ENCODE measurements around the gene NCOA5. TPM values are rescaled to one million over a fixed set of nuclear protein-coding genes. Genes with fewer than 3 reads are reported as not detected.
"Not testable (repeated sequence)": the region's sequence is repeated elsewhere in the genome, so short reads cannot be mapped to it uniquely, and the experiment has no call there.

The NCOA5 gene
- total RNA-seq, 2 experiments from 2014 or later: 24.5 to 36.9 TPM

- H3K27me3 Mint-ChIP-seq: peaks cover 62% of the 10 kb centered on the region
Observed at GRCh38 chr20:46099491-46100287, 9.9 kb upstream of the NCOA5 start.

GRCh38 chr20:46093531-46093930 lies 3.8 kb upstream of the NCOA5 start:
- DNase-seq (no peak), ATAC-seq (no peak)
- no peaks in the 10 kb centered on the region for H3K36me3 Mint-ChIP-seq
- peaks cover 15% of the 10 kb centered on the region for H3K27me3 Mint-ChIP-seq
- no peak overlapping the region for H3K27ac Mint-ChIP-seq
- H3K4me3 Mint-ChIP-seq: no peak overlapping the region
- CTCF ChIA-PET: interaction anchor here (1.8 kb wide), 1 partner anchor 71 kb away, joined by 4 read pairs; no protein-coding TSS in a partner anchor
- peaks cover 16% of the 10 kb centered on the region for H3K4me1 Mint-ChIP-seq
- H3K9me3 Mint-ChIP-seq (ENCODE audit: low read depth): no peaks in the 10 kb centered on the region

More at GRCh38 chr20:46099491-46100287, 9.9 kb upstream of the NCOA5 start:
- H3K4me3 Mint-ChIP-seq: no peak overlapping the region
- DNase-seq: no peak
- no peak overlapping the region for H3K27ac Mint-ChIP-seq
- no peaks in the 10 kb centered on the region for H3K9me3 Mint-ChIP-seq (ENCODE audit: low read depth)
- ATAC-seq: no peak
- no peaks in the 10 kb centered on the region for H3K4me1 Mint-ChIP-seq
- CTCF ChIA-PET: no interaction called here
- H3K36me3 Mint-ChIP-seq: no peaks in the 10 kb centered on the region

GRCh38 chr20:46091622-46092535 lies 2.1 kb upstream of the NCOA5 start:
- not testable (repeated sequence) for ATAC-seq
- CTCF ChIA-PET: interaction anchor here (1.0 to 1.8 kb wide), 3 partner anchors 33 to 70 kb away, joined by 3 to 4 read pairs (median 3); no protein-coding TSS in a partner anchor

GRCh38 chr20:46089167-46089416 lies 670 bp downstream of the NCOA5 start:
- ATAC-seq (peak; percentile 33), DNase-seq (peak; percentile 72)
- Mint-ChIP-seq H3K36me3 (peaks cover 4% of the 10 kb centered on the region), H3K9me3 (ENCODE audit: low read depth) (no peaks in the 10 kb centered on the region), H3K27me3 (no peaks in the 10 kb centered on the region), H3K4me1 (peaks cover 47% of the 10 kb centered on the region), H3K4me3 (peak overlapping the region; percentile 79), H3K27ac (peak overlapping the region; percentile 84)
- CTCF ChIA-PET: interaction anchor here (1.0 to 2.5 kb wide), 11 partner anchors 9 to 290 kb away, joined by 3 to 10 read pairs (median 6); partner anchors contain the start of gene MMP9

More at GRCh38 chr20:46091622-46092535, 2.1 kb upstream of the NCOA5 start:
- H3K9me3 Mint-ChIP-seq (ENCODE audit: low read depth); H3K4me3 Mint-ChIP-seq; H3K27me3 Mint-ChIP-seq; H3K27ac Mint-ChIP-seq; DNase-seq; H3K36me3 Mint-ChIP-seq: not testable (repeated sequence)
- H3K4me1 Mint-ChIP-seq: peaks cover 32% of the 10 kb centered on the region

- CTCF ChIA-PET: interaction anchor here (1.0 to 2.5 kb wide), 14 partner anchors 8 to 289 kb away, joined by 3 to 10 read pairs (median 6); partner anchors contain the start of gene MMP9
- ATAC-seq (no peak), DNase-seq (no peak)
- no peaks in the 10 kb centered on the region for H3K27me3 Mint-ChIP-seq
- no peaks in the 10 kb centered on the region for H3K9me3 Mint-ChIP-seq (ENCODE audit: low read depth)
- peaks cover 46% of the 10 kb centered on the region for H3K4me1 Mint-ChIP-seq
- peaks cover 4% of the 10 kb centered on the region for H3K36me3 Mint-ChIP-seq
- peak overlapping the region; percentile 84 for H3K27ac Mint-ChIP-seq
- H3K4me3 Mint-ChIP-seq: peak overlapping the region; percentile 79
Observed at GRCh38 chr20:46088409-46089166, 1.2 kb downstream of the NCOA5 start.

- peaks cover 40% of the 10 kb centered on the region for H3K4me1 Mint-ChIP-seq
- H3K9me3 Mint-ChIP-seq (ENCODE audit: low read depth): no peaks in the 10 kb centered on the region
- CTCF ChIA-PET: interaction anchor here (1.1 to 2.5 kb wide), 6 partner anchors 54 to 117 kb away, joined by 3 to 10 read pairs (median 7); partner anchors contain the start of gene MMP9
- peak overlapping the region; percentile 26 for H3K4me3 Mint-ChIP-seq
- peaks cover 4% of the 10 kb centered on the region for H3K36me3 Mint-ChIP-seq
- H3K27ac Mint-ChIP-seq: no peak overlapping the region
- ATAC-seq (no peak), DNase-seq (no peak)
- H3K27me3 Mint-ChIP-seq: no peaks in the 10 kb centered on the region
Observed at GRCh38 chr20:46087161-46087560, 2.6 kb downstream of the NCOA5 start.

GRCh38 chr20:46085179-46085851 lies 4.4 kb downstream of the NCOA5 start:
- CTCF ChIA-PET: interaction anchor here (0.8 to 1.1 kb wide), 3 partner anchors 19 to 72 kb away, joined by 3 to 5 read pairs (median 5); no protein-coding TSS in a partner anchor
- no peaks in the 10 kb centered on the region for H3K27me3 Mint-ChIP-seq
- no peak overlapping the region for H3K4me3 Mint-ChIP-seq
- peaks cover 4% of the 10 kb centered on the region for H3K36me3 Mint-ChIP-seq
- DNase-seq: no peak
- no peak for ATAC-seq
- H3K4me1 Mint-ChIP-seq: peaks cover 35% of the 10 kb centered on the region
- H3K27ac Mint-ChIP-seq: no peak overlapping the region
- no peaks in the 10 kb centered on the region for H3K9me3 Mint-ChIP-seq (ENCODE audit: low read depth)

- ATAC-seq: no peak
- H3K27me3 Mint-ChIP-seq: no peaks in the 10 kb centered on the region
- no peak for DNase-seq
- CTCF ChIA-PET: interaction anchor here (0.8 to 1.1 kb wide), 3 partner anchors 18 to 71 kb away, joined by 3 to 5 read pairs (median 5); no protein-coding TSS in a partner anchor
- no peak overlapping the region for H3K27ac Mint-ChIP-seq
- H3K4me3 Mint-ChIP-seq: no peak overlapping the region
- peaks cover 4% of the 10 kb centered on the region for H3K36me3 Mint-ChIP-seq
- H3K9me3 Mint-ChIP-seq (ENCODE audit: low read depth): no peaks in the 10 kb centered on the region
- H3K4me1 Mint-ChIP-seq: peaks cover 34% of the 10 kb centered on the region
Observed at GRCh38 chr20:46084805-46085178, 5.0 kb downstream of the NCOA5 start.

- CTCF ChIA-PET: no interaction called here
- no peak overlapping the region for H3K27ac Mint-ChIP-seq
- H3K27me3 Mint-ChIP-seq: no peaks in the 10 kb centered on the region
- no peak overlapping the region for H3K4me3 Mint-ChIP-seq
- no peak for DNase-seq
- peaks cover 7% of the 10 kb centered on the region for H3K36me3 Mint-ChIP-seq
- peaks cover 33% of the 10 kb centered on the region for H3K4me1 Mint-ChIP-seq
- no peak for ATAC-seq
- no peaks in the 10 kb centered on the region for H3K9me3 Mint-ChIP-seq (ENCODE audit: low read depth)
Observed at GRCh38 chr20:46083531-46084061, 6.2 kb downstream of the NCOA5 start.

- no peak overlapping the region for H3K27ac Mint-ChIP-seq
- H3K4me1 Mint-ChIP-seq: peaks cover 28% of the 10 kb centered on the region
- CTCF ChIA-PET: no interaction called here
- no peaks in the 10 kb centered on the region for H3K27me3 Mint-ChIP-seq
- DNase-seq (no peak), ATAC-seq (no peak)
- no peaks in the 10 kb centered on the region for H3K9me3 Mint-ChIP-seq (ENCODE audit: low read depth)
- peaks cover 12% of the 10 kb centered on the region for H3K36me3 Mint-ChIP-seq
- H3K4me3 Mint-ChIP-seq: no peak overlapping the region
Observed at GRCh38 chr20:46083101-46083500, 6.7 kb downstream of the NCOA5 start.

- CTCF ChIA-PET: no interaction called here
- Mint-ChIP-seq H3K27ac (no peak overlapping the region), H3K4me3 (no peak overlapping the region), H3K27me3 (no peaks in the 10 kb centered on the region), H3K4me1 (peaks cover 11% of the 10 kb centered on the region), H3K36me3 (peaks cover 17% of the 10 kb centered on the region), H3K9me3 (ENCODE audit: low read depth) (no peaks in the 10 kb centered on the region)
- ATAC-seq (no peak), DNase-seq (no peak)
Observed at GRCh38 chr20:46081074-46081473, 8.7 kb downstream of the NCOA5 start.

- no peak overlapping the region for H3K4me3 Mint-ChIP-seq
- H3K4me1 Mint-ChIP-seq: peaks cover 2% of the 10 kb centered on the region
- no peak overlapping the region for H3K27ac Mint-ChIP-seq
- no peaks in the 10 kb centered on the region for H3K9me3 Mint-ChIP-seq (ENCODE audit: low read depth)
- ATAC-seq: no peak
- CTCF ChIA-PET: interaction anchor here (1.6 kb wide), 1 partner anchor 9 kb away, joined by 6 read pairs; no protein-coding TSS in a partner anchor
- no peaks in the 10 kb centered on the region for H3K27me3 Mint-ChIP-seq
- DNase-seq: no peak
- peaks cover 20% of the 10 kb centered on the region for H3K36me3 Mint-ChIP-seq
Observed at GRCh38 chr20:46078954-46079353, 10.8 kb downstream of the NCOA5 start.
